Lower lobe of right lung (tissue), 2 donors: Measurements from ENCODE around the gene TFAP2E. TPM values are rescaled to one million over a fixed set of nuclear protein-coding genes. Genes with fewer than 3 reads are reported as not detected.

Experiments
- ATAC-seq, 2 donors: fragments of 200-7000 bp; cut with Tn5 transposase; one replicate each; pipeline ENCODE4 v1.9.1; 2020 to 2022; ENCODE audit warnings: mild to moderate bottlenecking in 2 of 2, moderate library complexity in 2 of 2
- DNase-seq: peaks from one replicate; pipeline ENCODE4 v3.0.0-alpha.2; 2020
- H3K27ac ChIP-seq: fragments of 200-600 bp; one replicate; pipeline ENCODE4 v1.8.0; 2022
- H3K27me3 ChIP-seq: fragments of 200-600 bp; one replicate; pipeline ENCODE4 v1.8.0; 2022; ENCODE audit warnings: low read depth
- H3K36me3 ChIP-seq: fragments of 200-600 bp; one replicate; pipeline ENCODE4 v1.8.0; 2022; ENCODE audit warnings: mild to moderate bottlenecking
- H3K4me1 ChIP-seq: fragments of 200-600 bp; one replicate; pipeline ENCODE4 v1.8.0; 2022
- H3K4me3 ChIP-seq: fragments of 200-600 bp; one replicate; pipeline ENCODE4 v1.8.0; 2022; ENCODE audit warnings: mild to moderate bottlenecking
- H3K9me3 ChIP-seq: fragments of 200-600 bp; one replicate; pipeline ENCODE4 v1.8.0; 2022
- intact Hi-C: fragments of 100-400 bp; cut with DNase I; formaldehyde crosslinking; loops from one replicate; pipeline ENCODE4 v1.11.0; 2022
- long read RNA-seq: library from polyadenylated mRNA; unstranded; transcript quantifications from one replicate; pipeline ENCODE4 v2.0.0, GENCODE V29; 2021
- total RNA-seq: library from RNA; stranded (reverse); fragmentation: NEBNext Ultra II Directional; extraction: Animal tissue kit (Norgen Biotek cat#: 25700); gene quantifications from one replicate; pipeline ENCODE4 v1.2.1, GENCODE V29; 2021
- TF ChIP-seq, protein P1 (sequence below): fragments of 200-600 bp; IDR thresholded peaks from one replicate; pipeline ENCODE4 v1.8.0; 2022; ENCODE audit warnings: antibody characterized with exemption, mild to moderate bottlenecking
- donor health status: DM: no; HTN: yes; CAD: no; lungs with severe emphysema.

The TFAP2E gene
- 2.2 TPM for total RNA-seq
- long read RNA-seq, partial matches to known transcripts, result 0 of 1 reads
- long read RNA-seq, other reads (novel, unspliced or antisense), result 1 of 1 reads

DNA sequence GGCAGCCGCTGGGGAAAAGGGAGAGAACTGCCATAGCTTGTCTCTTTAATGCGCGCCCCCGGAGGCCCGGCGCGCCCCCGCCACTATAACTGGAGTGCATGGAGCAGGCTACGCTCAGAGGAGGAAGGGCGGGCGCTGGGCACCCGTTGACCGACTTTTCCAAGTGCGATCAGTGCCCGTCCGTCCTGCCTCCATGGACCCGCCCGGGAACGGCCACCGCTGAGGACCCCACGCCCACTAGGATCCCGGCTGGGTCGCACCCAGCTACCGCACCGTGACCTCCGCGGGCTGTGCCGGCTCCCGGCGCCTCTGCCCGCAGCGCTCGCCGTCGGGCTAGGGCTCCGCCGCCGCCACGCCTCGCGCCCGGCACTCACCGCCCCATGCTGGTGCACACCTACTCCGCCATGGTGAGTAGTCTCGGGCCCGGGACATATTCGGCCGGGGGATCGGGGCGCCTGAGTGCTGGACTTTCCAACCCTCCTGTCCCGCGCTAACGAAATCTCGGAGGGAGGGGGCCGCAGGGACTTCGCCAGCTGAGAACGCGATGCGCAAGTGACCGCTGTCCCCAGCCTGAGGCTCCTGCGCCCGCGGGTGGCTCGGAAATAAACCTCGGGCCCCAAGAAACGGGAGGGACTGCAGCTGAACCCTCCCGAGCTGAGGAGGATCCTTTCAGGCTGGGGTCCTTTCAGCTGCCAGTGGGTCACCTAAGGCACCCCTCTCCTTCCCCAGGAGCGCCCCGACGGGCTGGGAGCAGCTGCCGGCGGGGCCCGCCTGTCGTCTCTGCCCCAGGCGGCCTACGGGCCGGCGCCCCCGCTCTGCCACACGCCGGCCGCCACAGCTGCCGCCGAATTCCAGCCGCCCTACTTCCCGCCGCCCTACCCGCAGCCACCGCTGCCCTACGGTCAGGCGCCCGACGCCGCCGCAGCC is at the start of gene TFAP2E:
Gene TFAP2E, plus strand, starts transcription at position 117 of the 927 bp plus-strand sequence. Its CDS starts 264 bp downstream, at position 381.
- H3K27me3 ChIP-seq, result peaks cover 37% of the 10 kb centered on the region
- intact Hi-C loops, result no loop called here
- ATAC-seq (peak; percentile 69 to 78), DNase-seq (peak; percentile 82)
- no peak within 1 kb of the TSS for H3K27ac ChIP-seq
- no peaks in the 10 kb centered on the region for H3K36me3 ChIP-seq
- TF ChIP-seq, protein P1, sequence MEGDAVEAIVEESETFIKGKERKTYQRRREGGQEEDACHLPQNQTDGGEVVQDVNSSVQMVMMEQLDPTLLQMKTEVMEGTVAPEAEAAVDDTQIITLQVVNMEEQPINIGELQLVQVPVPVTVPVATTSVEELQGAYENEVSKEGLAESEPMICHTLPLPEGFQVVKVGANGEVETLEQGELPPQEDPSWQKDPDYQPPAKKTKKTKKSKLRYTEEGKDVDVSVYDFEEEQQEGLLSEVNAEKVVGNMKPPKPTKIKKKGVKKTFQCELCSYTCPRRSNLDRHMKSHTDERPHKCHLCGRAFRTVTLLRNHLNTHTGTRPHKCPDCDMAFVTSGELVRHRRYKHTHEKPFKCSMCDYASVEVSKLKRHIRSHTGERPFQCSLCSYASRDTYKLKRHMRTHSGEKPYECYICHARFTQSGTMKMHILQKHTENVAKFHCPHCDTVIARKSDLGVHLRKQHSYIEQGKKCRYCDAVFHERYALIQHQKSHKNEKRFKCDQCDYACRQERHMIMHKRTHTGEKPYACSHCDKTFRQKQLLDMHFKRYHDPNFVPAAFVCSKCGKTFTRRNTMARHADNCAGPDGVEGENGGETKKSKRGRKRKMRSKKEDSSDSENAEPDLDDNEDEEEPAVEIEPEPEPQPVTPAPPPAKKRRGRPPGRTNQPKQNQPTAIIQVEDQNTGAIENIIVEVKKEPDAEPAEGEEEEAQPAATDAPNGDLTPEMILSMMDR, result no peak
- peaks cover 44% of the 10 kb centered on the region for H3K4me1 ChIP-seq
- H3K9me3 ChIP-seq, result no peaks in the 10 kb centered on the region
- peak within 1 kb of the TSS; percentile 63 for H3K4me3 ChIP-seq

DNA sequence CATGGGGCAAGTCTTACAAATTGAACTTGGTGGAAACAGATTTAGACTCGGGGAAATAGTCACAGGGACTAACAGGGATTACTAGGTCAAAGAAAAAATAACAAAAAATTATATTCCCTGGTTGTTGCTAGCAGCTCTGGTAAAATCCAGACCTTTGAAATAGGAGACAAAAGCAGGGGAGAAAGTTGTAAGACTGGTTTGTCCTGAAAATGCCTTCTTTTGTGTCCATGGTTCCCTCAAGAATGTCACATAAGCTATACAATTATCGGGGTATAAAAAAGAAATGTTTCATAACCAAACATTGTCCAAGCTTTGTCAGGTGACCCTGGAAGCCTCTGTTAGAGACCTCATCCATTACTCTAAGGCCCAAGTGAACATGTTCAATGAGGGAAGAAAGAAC is 49.0 kb upstream of the TFAP2E start:
- H3K9me3 ChIP-seq, result no peaks in the 10 kb centered on the region
- H3K4me3 ChIP-seq, result no peak overlapping the region
- ATAC-seq (no peak), DNase-seq (no peak)
- no peaks in the 10 kb centered on the region for H3K36me3 ChIP-seq
- H3K27ac ChIP-seq, result no peak overlapping the region
- peaks cover 7% of the 10 kb centered on the region for H3K4me1 ChIP-seq
- intact Hi-C loops, result no loop called here
- no peaks in the 10 kb centered on the region for H3K27me3 ChIP-seq
- TF ChIP-seq, protein P1, result no peak

DNA sequence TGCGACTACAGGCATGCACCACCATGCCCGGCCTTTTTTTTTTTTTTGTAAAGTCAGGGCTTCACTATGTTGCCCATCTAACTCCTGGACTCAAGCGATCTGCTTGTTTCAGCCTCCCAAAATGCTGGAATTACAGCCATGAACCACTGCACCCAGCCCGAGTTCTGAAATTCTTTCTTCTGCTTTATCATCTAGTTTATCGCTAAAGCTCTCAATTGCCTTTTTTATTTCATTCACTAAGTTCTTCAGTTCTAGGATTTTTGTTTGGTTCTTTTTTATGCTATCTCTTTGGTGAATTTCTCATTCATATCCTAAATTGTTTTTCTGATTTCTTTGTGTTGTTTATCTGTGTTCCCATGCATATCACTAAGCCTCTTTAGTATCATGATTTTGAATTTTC is 42.9 kb upstream of the TFAP2E start:
- no peak overlapping the region for H3K27ac ChIP-seq
- DNase-seq, result no peak
- intact Hi-C loops, result no loop called here

DNA sequence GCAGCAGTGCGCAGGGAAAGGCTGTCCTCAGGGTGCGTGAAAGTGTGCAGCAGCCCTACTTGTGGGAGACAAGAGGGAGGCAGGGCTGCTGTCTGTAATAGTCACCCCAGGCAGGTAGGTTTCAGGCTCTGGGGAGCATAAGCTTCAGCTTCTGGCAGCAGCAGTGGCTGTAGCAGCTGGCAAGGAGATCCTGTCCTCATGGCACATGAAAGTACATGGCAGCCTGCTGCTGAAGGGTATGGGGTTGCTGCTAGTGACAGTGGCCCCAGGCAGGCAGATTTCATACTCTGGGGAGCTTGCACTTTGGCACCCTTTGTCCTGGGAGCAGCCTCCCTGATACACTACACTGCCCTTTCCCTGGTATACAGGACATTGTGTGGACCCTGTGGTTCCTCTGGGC is 42.2 kb upstream of the TFAP2E start:
- H3K36me3 ChIP-seq, result peaks cover 8% of the 10 kb centered on the region
- intact Hi-C loops, result no loop called here
- TF ChIP-seq, protein P1, result no peak
- no peak overlapping the region for H3K27ac ChIP-seq
- no peaks in the 10 kb centered on the region for H3K27me3 ChIP-seq
- H3K4me3 ChIP-seq, result no peak overlapping the region
- ATAC-seq, result no peak
- H3K4me1 ChIP-seq, result peaks cover 16% of the 10 kb centered on the region
- DNase-seq, result no peak
- H3K9me3 ChIP-seq, result no peaks in the 10 kb centered on the region

More for the DNA sequence above, 42.9 kb upstream of the TFAP2E start:
- H3K4me1 ChIP-seq, result peaks cover 16% of the 10 kb centered on the region
- no peaks in the 10 kb centered on the region for H3K27me3 ChIP-seq
- ATAC-seq, result no peak
- no peaks in the 10 kb centered on the region for H3K9me3 ChIP-seq
- H3K4me3 ChIP-seq, result no peak overlapping the region
- peaks cover 8% of the 10 kb centered on the region for H3K36me3 ChIP-seq
- TF ChIP-seq, protein P1, result no peak

DNA sequence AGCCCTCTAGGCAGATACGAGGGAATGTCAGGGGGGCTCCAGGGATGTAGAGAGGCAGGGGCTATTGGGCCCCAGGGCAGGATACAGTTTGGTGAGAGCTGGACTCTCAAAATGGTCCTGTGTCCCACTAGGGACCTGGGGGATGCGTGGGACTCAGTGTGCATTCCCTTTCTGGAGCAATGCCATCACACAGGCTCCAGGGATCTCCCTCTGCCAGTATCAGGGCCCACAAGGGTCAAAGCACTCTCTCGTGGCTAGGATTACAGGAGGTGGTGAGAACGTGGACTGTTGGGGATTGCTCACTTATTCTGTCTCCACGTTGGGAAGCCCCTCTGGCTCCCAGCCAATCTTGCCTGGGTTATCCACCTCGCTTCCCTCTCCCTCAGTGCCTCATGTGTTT is 41.7 kb upstream of the TFAP2E start:
- no peak overlapping the region for H3K27ac ChIP-seq
- no peaks in the 10 kb centered on the region for H3K9me3 ChIP-seq
- H3K27me3 ChIP-seq, result no peaks in the 10 kb centered on the region
- ATAC-seq (no peak), DNase-seq (no peak)
- H3K4me1 ChIP-seq, result peaks cover 16% of the 10 kb centered on the region
- H3K4me3 ChIP-seq, result no peak overlapping the region
- TF ChIP-seq, protein P1, result no peak
- intact Hi-C loops, result no loop called here
- peaks cover 8% of the 10 kb centered on the region for H3K36me3 ChIP-seq
